HG02884 (cell line): Measurements from ENCODE around the gene UBE2F.
"Not testable (repeated sequence)": the region's sequence is repeated elsewhere in the genome, so short reads cannot be mapped to it uniquely, and the experiment has no call there.

Source experiments
- ATAC-seq: cut with Tn5 transposase; IDR thresholded peaks from one replicate; pipeline ENCODE4 v1.9.1; 2021; ENCODE audit warnings: mild to moderate bottlenecking, moderate library complexity; ENCODE audit not compliant: unreplicated experiment

UBE2F gene

GRCh38 chr2:238013806-238014205 is 47.0 kb downstream of the UBE2F start:
- no peak for ATAC-seq

DNA sequence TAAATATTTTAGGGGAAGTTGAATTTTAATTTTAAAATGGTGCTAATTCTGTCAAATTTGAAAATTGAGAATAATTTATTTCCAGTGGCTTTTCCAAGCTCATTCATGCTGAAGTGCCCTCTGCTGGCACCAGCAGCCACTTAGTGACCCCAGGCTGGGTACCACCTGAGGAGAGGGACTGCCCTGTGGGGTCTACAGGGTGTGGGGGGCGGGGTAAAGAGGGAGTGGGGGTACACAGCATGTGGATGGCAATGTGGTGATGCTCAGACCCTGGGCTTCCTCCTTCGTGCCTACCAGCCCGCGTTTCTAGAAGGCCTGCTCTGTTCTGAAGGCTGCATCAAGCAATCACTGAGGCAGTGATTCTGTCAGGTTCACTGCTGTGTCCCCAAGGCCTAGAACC is 48.9 kb downstream of the UBE2F start:
- ATAC-seq: no peak

- ATAC-seq: no peak
Measured at GRCh38 chr2:238016526-238016925, 49.7 kb downstream of the UBE2F start.

- no peak for ATAC-seq
Measured at GRCh38 chr2:238019962-238020361, 53.1 kb downstream of the UBE2F start.

DNA sequence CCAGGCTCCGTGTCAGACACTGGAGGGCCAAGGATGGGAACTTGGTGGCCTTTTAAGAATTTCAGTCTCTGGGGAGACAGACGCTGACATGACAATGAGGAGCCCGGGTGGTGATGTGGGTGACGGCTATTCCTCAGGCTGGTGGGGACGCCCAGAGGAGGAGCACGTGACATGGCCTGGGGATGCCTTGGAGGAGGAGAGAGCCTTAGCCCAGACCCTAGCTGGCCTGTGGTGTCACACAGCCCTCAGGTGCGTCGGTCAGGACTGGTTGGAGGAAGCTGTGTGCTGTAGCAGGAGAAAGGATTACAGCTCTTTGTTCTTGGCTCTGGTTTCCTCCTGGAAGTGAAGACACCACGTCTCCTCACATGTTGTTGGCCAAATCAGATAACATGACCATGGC is 54.0 kb downstream of the UBE2F start:
- no peak for ATAC-seq

- ATAC-seq: no peak
Measured at GRCh38 chr2:238021327-238021726, 54.5 kb downstream of the UBE2F start.

DNA sequence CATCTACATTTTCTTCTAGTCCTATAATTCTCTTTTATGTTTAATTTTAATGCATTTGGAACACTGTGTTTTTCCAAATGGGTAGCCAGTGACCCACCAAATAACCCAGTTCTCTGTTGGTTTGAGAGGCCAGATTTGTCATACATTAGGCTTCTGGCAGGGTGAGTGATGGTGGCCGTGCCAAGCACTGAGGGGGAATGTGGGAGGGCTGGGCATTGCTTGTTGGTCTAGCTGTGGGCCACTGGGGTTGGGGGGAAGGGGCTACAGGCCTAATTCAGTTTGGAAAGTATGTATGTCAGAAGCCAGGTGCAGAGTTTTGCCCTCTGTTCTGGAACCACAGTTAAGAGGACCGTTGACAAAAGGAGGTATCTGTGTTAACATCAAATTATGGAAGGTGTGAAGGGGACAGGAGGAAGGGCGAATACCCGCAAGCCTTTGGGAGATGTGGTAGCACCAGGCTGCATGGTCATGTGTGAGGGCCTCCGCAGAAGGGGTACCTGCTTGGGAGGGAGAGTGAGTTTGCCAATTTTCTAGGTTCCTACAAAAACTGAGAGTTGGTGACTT is 55.9 kb downstream of the UBE2F start:
- ATAC-seq: no peak

DNA sequence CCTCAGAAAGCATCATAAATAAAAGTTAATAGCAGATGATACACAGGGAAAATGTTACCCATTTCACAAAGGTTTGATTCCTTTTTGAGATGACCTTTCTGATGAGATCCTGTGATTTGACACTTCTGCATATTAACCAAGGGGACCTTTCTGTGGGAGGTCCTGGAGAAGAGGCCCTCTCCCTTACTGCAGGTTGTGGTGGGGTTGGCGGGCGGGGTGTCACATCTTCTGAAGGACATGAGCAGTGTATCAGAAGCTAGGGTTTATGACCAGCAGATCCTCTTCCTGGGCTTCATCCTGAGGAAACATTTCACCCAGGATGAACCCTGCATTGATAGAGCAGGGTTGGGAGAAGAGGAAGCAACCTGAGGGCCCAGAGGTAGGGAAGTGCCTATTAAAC is 56.8 kb downstream of the UBE2F start:
- ATAC-seq: no peak

GRCh38 chr2:238024986-238025385 is 58.2 kb downstream of the UBE2F start:
- no peak for ATAC-seq

GRCh38 chr2:238025741-238026360 is 59.0 kb downstream of the UBE2F start:
- no peak for ATAC-seq

DNA sequence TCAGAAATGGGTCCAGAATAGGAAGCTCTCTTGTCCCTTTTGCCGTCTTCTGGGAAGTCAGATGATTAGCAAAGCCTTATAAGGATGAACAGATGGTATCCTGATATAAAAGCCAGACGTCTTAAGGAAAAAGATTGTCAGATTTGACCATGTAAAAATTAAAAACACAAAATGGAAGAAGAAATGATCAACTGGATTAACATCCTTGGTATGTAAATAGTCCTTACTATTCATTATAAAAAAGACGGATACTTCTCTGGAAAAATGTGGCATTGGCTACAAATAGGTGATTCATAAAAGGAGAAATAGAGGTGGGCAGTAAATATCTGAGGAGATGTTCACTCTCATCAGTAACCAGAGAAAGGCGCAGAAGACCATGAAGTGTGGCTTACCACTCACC is 60.2 kb downstream of the UBE2F start:
- ATAC-seq: no peak

DNA sequence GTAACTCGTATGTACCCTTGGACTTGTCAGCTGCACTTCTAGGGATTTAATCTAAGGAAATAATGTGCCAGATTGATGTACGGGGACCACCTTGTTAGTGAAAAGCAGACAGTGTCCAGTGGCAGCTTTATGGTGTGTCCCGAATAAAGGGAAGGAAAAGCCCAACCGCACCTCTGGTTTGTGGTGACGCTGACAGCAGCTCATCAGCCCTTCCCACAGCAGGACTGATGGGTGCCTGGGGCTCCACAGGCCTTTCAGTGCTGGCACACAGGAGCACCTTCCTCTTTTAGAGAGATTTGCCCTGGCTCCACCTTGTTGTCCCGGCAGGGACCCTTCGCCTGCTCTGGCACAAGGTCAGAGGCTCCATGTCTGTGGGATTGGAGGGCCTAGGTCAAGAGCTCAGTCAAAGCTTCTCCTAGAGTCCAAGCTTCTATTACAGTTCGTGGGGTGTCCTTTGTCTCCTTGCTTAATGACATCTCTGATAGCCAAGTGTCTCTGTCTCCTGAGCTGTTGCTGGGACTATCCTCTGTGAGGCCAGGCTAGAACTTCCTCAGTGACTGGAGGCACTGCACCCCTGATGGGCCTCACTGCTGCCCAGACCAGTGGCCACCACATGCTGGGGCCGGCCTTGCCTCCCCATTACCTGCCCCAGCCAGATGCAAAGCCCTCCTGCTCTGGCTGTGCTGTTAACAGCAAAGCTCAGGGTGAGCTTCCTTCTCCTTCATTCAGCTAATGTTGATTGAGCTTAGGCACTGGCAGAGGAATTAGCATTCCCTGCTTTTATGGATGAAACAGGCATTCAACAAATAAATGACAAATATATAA is 61.0 kb downstream of the UBE2F start:
- ATAC-seq: no peak

- no peak for ATAC-seq
Measured at GRCh38 chr2:238029853-238030252, 63.0 kb downstream of the UBE2F start.

DNA sequence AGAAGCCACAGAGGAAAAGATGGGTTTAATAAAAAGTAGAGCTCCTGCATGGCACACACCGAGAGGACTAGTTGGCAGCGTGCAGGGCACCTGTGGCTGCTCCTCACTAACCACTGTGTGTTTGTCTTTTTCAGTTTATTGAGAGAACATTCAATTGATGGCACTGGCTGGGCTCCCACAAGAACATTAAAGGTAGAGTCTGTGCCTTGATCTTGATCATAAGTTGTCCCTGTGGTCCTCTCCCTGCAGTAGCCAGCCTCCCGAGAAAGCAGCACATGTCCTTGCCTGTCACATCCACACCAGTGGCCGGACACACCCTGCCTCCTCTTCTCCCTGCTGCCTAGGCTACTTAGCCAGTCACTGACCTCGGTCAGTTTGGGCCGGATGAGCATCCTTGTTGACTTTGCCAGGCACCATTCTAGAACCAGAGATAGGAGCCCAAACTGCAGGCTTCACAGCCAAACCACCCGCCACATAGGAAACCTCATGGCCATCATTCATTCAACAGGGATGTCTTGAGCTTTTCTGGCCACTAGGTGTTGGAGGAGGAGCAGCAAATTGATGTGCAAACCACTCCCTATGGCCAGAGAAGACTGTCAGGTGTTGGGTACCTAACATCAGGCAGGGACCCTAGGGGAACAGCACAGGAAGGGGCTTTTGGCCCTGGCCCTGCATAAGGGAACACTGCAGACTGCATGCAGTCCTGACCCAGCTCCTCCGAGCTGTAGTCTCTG is 63.8 kb downstream of the UBE2F start:
- ATAC-seq: no peak

DNA sequence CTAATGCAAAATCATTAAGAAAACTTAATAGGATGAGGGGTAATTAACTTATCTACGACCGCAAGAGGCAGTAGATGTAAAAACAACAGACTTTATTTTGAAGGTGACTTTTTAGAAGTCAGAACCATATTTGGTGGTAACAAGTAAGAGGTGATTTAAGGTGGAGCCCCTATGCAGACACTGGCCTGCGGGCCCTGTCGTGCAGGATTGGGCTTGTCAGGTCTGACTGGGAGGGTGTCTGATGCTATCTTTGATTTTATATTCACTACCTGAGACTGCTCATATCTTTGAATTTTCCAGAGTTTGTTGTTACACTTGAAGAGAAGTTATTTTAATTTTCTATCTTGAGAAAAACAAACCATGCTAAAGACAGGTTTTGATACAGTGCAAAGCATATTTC is 64.9 kb downstream of the UBE2F start:
- no peak for ATAC-seq

- no peak for ATAC-seq
Measured at GRCh38 chr2:238032755-238033337, 66.0 kb downstream of the UBE2F start.

DNA sequence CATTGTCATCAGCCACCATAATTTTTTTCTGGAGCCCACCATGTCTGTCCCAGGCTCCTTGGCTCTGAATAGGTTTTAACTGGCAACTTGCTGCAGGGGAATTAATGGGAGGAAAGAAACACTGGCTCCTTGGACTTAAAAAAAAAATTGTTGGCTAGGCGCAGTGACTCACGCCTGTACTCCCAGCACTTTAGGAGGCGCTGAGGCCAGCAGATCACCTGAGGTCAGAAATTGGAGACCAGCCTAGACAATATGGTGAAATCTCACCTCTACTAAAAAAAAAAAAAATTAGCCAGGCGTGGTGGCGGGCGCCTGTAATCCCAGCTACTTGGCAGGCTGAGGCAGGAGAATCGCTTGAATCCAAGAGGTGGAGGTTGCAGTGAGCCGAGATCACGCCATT is 67.2 kb downstream of the UBE2F start:
- not testable (repeated sequence) for ATAC-seq

GRCh38 chr2:238038203-238038602 is 71.4 kb downstream of the UBE2F start:
- no peak for ATAC-seq

- ATAC-seq: no peak
Measured at GRCh38 chr2:238039151-238039550, 72.3 kb downstream of the UBE2F start.

- ATAC-seq: no peak
Measured at GRCh38 chr2:238039985-238040384, 73.2 kb downstream of the UBE2F start.

DNA sequence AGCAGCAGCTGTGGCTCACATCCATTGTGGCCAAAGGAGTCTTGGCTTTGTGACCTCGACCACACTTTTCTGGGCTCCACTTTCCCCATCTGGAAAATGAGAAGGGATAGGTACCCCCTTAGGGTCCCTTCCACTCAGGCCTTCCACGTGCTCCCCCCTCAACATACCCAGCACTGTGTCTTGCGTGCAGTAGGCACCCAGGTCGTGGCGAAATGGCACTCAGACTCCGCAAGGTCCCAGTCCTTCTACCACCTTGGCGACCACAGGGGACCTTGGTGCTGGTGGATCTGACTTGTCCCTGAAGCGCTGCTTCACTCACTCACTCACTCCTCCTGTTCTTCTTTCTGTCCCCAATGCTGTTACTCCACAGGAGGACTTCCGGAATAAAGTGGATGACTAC is 74.1 kb downstream of the UBE2F start:
- no peak for ATAC-seq
